HCT116 (cell line): ENCODE data around the gene SCRN1. TPM values are rescaled to one million over a fixed set of nuclear protein-coding genes. Genes with fewer than 3 reads are reported as not detected.

Experiments used
- ATAC-seq: fragments of 200-7000 bp; cut with Tn5 transposase; 2 replicates; pipeline ENCODE4 v1.9.1; 2020; ENCODE audit warnings: mild to moderate bottlenecking, moderate library complexity
- BruUV-seq: library from RNA; stranded (reverse); fragments of 400-500 nt; replicated peaks from 2 replicates; lab custom pipeline; 2021; lab: Mats Ljungman, UMichigan
- CTCF ChIA-PET: fragments of 300-600 bp; sonication (Branson Sonifier 250); formaldehyde crosslinking; loops from one replicate; lab custom pipeline; 2021; ENCODE audit warnings: antibody characterized with exemption; lab: Charles Lee
- POLR2A ChIA-PET: fragments of 300-600, 350-600 bp; sonication (Branson Sonifier 250); formaldehyde crosslinking; loops from one replicate; lab custom pipeline; 2021; ENCODE audit warnings: antibody characterized with exemption; lab: Charles Lee
- RAD21 ChIA-PET, 2 experiments: fragments of 300-600 bp; sonication (Branson Sonifier 250); formaldehyde crosslinking; loops; one replicate each; lab custom pipeline; 2023; ENCODE audit warnings: low total read pairs in 2 of 2; ENCODE audit not compliant: uncharacterized antibody in 2 of 2, unreplicated experiment in 2 of 2, low non-redundant PET in 1 of 2; lab: Charles Lee
- DNase-seq: peaks from one replicate; pipeline ENCODE4 v3.0.0-alpha.2; 2010; ENCODE audit warnings: low read depth, low spot score
- H2AFZ ChIP-seq: fragments of 200-600 bp; shearing (Covaris generic), sonication (generic); 2 replicates; pipeline ENCODE4 v1.6.1; 2017; ENCODE audit warnings: low read depth, mixed run types, mixed read lengths, antibody characterized with exemption, low read length; ENCODE audit not compliant: poor library complexity, severe bottlenecking
- H3K27ac ChIP-seq: 2 replicates; pipeline ENCODE4 v1.5.1; 2012; ENCODE audit warnings: low read depth, low read length
- H3K27me3 ChIP-seq: fragments of 200-600 bp; sonication (generic); 2 replicates; pipeline ENCODE4 v1.6.1; 2016; ENCODE audit warnings: mixed run types, low read length, mixed read lengths; ENCODE audit not compliant: insufficient read depth
- H3K36me3 ChIP-seq, 2 experiments: fragments of 200-500 bp in 1 of 2; fragments of 200-600 bp in 1 of 2; sonication (Bioruptor generic) in 1 of 2; sonication (generic) in 1 of 2; 2 replicates each; pipeline versions ENCODE4 v1.5.1 to v1.6.1; 2014 to 2016; ENCODE audit warnings: low read length in 2 of 2, inconsistent platforms in 1 of 2, mixed read lengths in 1 of 2, mixed run types in 1 of 2; ENCODE audit not compliant: insufficient read depth in 2 of 2, control insufficient read depth in 1 of 2
- H3K4me1 ChIP-seq, 2 experiments: fragments of 200-600 bp in 1 of 2; sonication (generic) in 1 of 2; 2 replicates each; pipeline versions ENCODE4 v1.5.1 to v1.6.1; 2012 to 2017; ENCODE audit warnings: low read length in 2 of 2, inconsistent platforms in 1 of 2, mild to moderate bottlenecking in 1 of 2, mixed read lengths in 1 of 2, mixed run types in 1 of 2, moderate library complexity in 1 of 2; ENCODE audit not compliant: insufficient read depth in 2 of 2, control insufficient read depth in 1 of 2
- H3K4me2 ChIP-seq: fragments of 200-600 bp; sonication (generic); 2 replicates; pipeline ENCODE4 v1.6.1; 2017; ENCODE audit warnings: mixed run types, low read length, mixed read lengths
- H3K4me3 ChIP-seq, 2 experiments: fragments of 200-600 bp in 1 of 2; sonication (generic) in 1 of 2; replicated peaks in 1 of 2; 2 replicates each; pipeline ENCODE4 v1.5.1; 2011 to 2016; ENCODE audit warnings: low read length in 2 of 2, control low read depth in 1 of 2, low read depth in 1 of 2, mild to moderate bottlenecking in 1 of 2, mixed read lengths in 1 of 2, mixed run types in 1 of 2
- H3K79me2 ChIP-seq: fragments of 200-600 bp; sonication (generic); 2 replicates; pipeline ENCODE4 v1.6.1; 2017; ENCODE audit warnings: mild to moderate bottlenecking, mixed run types, low read length, moderate library complexity, mixed read lengths; ENCODE audit not compliant: insufficient read depth
- H3K9ac ChIP-seq: fragments of 200-600 bp; sonication (generic); 2 replicates; pipeline ENCODE4 v1.6.1; 2016; ENCODE audit warnings: low read length, mixed read lengths
- H3K9me2 ChIP-seq: fragments of 200-600 bp; sonication (generic), shearing (Covaris generic); 2 replicates; pipeline ENCODE4 v1.6.1; 2017; ENCODE audit warnings: mixed run types, mild to moderate bottlenecking, moderate library complexity; ENCODE audit not compliant: insufficient read depth
- H3K9me3 ChIP-seq, 2 experiments: fragments of 200-500 bp in 1 of 2; fragments of 200-600 bp in 1 of 2; sonication (Bioruptor generic) in 1 of 2; sonication (generic) in 1 of 2; 2 replicates each; pipeline ENCODE4 v1.6.1; 2014 to 2017; ENCODE audit warnings: low read length in 2 of 2, mixed read lengths in 2 of 2, inconsistent platforms in 1 of 2, low read depth in 1 of 2, mild to moderate bottlenecking in 1 of 2, mixed run types in 1 of 2, moderate library complexity in 1 of 2; ENCODE audit not compliant: control insufficient read depth in 1 of 2, insufficient read depth in 1 of 2
- H4K20me1 ChIP-seq: fragments of 200-600 bp; sonication (generic), shearing (Covaris generic); 2 replicates; pipeline ENCODE4 v1.6.1; 2017; ENCODE audit warnings: mixed run types, mild to moderate bottlenecking, moderate library complexity; ENCODE audit not compliant: insufficient read depth
- CBX3 ChIP-seq: IDR thresholded peaks from 2 replicates; pipeline ENCODE4 v1.6.1; 2012; ENCODE audit warnings: low read depth
- CTCF ChIP-seq, 3 experiments: fragments of 200-600 bp in 1 of 3; sonication (generic) in 1 of 3; IDR thresholded peaks in 2 of 3; conservative IDR thresholded peaks in 1 of 3; 2 replicates each; pipeline ENCODE4 v1.5.1; 2012 to 2017; ENCODE audit warnings: low read depth in 2 of 3, low read length in 2 of 3, antibody characterized with exemption in 1 of 3, borderline replicate concordance in 1 of 3, control low read depth in 1 of 3, mild to moderate bottlenecking in 1 of 3, mixed read lengths in 1 of 3, mixed run types in 1 of 3, moderate library complexity in 1 of 3; ENCODE audit not compliant: insufficient read depth in 1 of 3
- ELF1 ChIP-seq: IDR thresholded peaks from 2 replicates; pipeline ENCODE4 v1.6.1; 2012; ENCODE audit warnings: low read depth, borderline replicate concordance
- FOSL1 ChIP-seq: IDR thresholded peaks from 2 replicates; pipeline ENCODE4 v1.6.1; 2012; ENCODE audit warnings: low read depth
- MAX ChIP-seq: IDR thresholded peaks from 2 replicates; pipeline ENCODE4 v1.6.1; 2012
- POLR2AphosphoS5 ChIP-seq: IDR thresholded peaks from 2 replicates; pipeline ENCODE4 v1.6.1; 2011; ENCODE audit warnings: mild to moderate bottlenecking, low read depth, low read length, moderate library complexity
- SP1 ChIP-seq: IDR thresholded peaks from 2 replicates; pipeline ENCODE4 v1.6.1; 2012; ENCODE audit warnings: low read depth
- SRF ChIP-seq: IDR thresholded peaks from 2 replicates; pipeline ENCODE4 v1.6.1; 2012; ENCODE audit warnings: low read depth
- TCF7L2 ChIP-seq: IDR thresholded peaks from 2 replicates; pipeline ENCODE4 v1.7.0; 2011; ENCODE audit warnings: borderline replicate concordance, inconsistent platforms; ENCODE audit not compliant: insufficient read depth, insufficient read length; ENCODE audit errors: extremely low read depth
- YY1 ChIP-seq: IDR thresholded peaks from 2 replicates; pipeline ENCODE4 v1.6.1; 2011; ENCODE audit warnings: low read length, low read depth, moderate library complexity, mild to moderate bottlenecking; ENCODE audit not compliant: insufficient replicate concordance; ENCODE audit errors: extremely low read depth
- ZFX ChIP-seq: fragments of 450-650 bp; IDR thresholded peaks from 2 replicates; pipeline ENCODE4 v1.6.1; 2017
- ZNF274 ChIP-seq: fragments of 200-500 bp; sonication (Bioruptor generic); IDR thresholded peaks from 2 replicates; pipeline ENCODE4 v1.6.1; 2014; ENCODE audit warnings: mild to moderate bottlenecking, low read depth, low read length, inconsistent platforms
- intact Hi-C: fragments of 100-400 bp; cut with micrococcal nuclease; formaldehyde crosslinking; loops from 2 replicates; pipeline ENCODE4 v1.10.0; 2022
- total RNA-seq: library from RNA; stranded (reverse); gene quantifications from one replicate; pipeline ENCODE4 v1.2.1, GENCODE V29; 2021; ENCODE audit not compliant: unreplicated experiment

Gene SCRN1
- total RNA-seq, 1 experiment from 2014 or later: 76.8 TPM

GRCh38 chr7:30001998-30002397 is 12.4 kb upstream of the SCRN1 start:
- Histone ChIP-seq H3K27me3 (no peaks in the 10 kb centered on the region), H3K79me2 (no peaks in the 10 kb centered on the region), H3K9me2 (no peaks in the 10 kb centered on the region), H3K27ac (no peak overlapping the region), H3K4me2 (no peak overlapping the region), H3K4me1 (no peaks in the 10 kb centered on the region), H3K4me3 (no peak overlapping the region), H3K9ac (no peak overlapping the region), H3K36me3 (no peaks in the 10 kb centered on the region), H2AFZ (no peak overlapping the region), H3K9me3 (no peaks in the 10 kb centered on the region), H4K20me1 (no peaks in the 10 kb centered on the region)
- ChIA-PET CTCF (no interaction called here), RAD21 (no interaction called here), POLR2A (no interaction called here)
- ATAC-seq: no peak
- no peak for TF ChIP-seq ZNF274
- no peak for TF ChIP-seq CTCF (IDR thresholded peaks at IDR 0.05 in 2 of 3, conservative IDR thresholded peaks at IDR 0.05 in 1 of 3; ENCODE audit: borderline replicate concordance in 1 of 3, insufficient read depth in 1 of 3, low read depth in 2 of 3, low read length in 2 of 3)
- TF ChIP-seq ZFX: no peak
- TF ChIP-seq POLR2AphosphoS5: no peak
- no peak for TF ChIP-seq ELF1
- no peak for TF ChIP-seq SRF
- no peak for TF ChIP-seq CBX3
- TF ChIP-seq FOSL1: no peak
- no peak for TF ChIP-seq TCF7L2
- no peak for TF ChIP-seq MAX
- no peak for TF ChIP-seq YY1
- no peak for TF ChIP-seq SP1
- intact Hi-C loops: no loop called here
- no peak for DNase-seq
- BruUV-seq: no TSS peak
